ENCODE data around the gene FAXC.
A peak's percentile ranks its signal among the peaks of the same experiment; 100 is the strongest.

FAXC gene

GRCh38 chr6:99252421-99252820 is 97.1 kb downstream of the FAXC start:
- Mint-ChIP-seq H3K36me3 (ENCODE audit: low read depth) (no peaks in the 10 kb centered on the region), H3K27ac (no peak overlapping the region), H3K27me3 (ENCODE audit: low read depth, poor library complexity) (peaks cover 8% of the 10 kb centered on the region), H3K9me3 (no peaks in the 10 kb centered on the region), H3K4me1 (no peaks in the 10 kb centered on the region), H3K4me3 (no peak overlapping the region)
- TF ChIP-seq, protein P1, sequence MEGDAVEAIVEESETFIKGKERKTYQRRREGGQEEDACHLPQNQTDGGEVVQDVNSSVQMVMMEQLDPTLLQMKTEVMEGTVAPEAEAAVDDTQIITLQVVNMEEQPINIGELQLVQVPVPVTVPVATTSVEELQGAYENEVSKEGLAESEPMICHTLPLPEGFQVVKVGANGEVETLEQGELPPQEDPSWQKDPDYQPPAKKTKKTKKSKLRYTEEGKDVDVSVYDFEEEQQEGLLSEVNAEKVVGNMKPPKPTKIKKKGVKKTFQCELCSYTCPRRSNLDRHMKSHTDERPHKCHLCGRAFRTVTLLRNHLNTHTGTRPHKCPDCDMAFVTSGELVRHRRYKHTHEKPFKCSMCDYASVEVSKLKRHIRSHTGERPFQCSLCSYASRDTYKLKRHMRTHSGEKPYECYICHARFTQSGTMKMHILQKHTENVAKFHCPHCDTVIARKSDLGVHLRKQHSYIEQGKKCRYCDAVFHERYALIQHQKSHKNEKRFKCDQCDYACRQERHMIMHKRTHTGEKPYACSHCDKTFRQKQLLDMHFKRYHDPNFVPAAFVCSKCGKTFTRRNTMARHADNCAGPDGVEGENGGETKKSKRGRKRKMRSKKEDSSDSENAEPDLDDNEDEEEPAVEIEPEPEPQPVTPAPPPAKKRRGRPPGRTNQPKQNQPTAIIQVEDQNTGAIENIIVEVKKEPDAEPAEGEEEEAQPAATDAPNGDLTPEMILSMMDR (IDR thresholded peaks at IDR 0.05): no peak
- no peak for DNase-seq

DNA sequence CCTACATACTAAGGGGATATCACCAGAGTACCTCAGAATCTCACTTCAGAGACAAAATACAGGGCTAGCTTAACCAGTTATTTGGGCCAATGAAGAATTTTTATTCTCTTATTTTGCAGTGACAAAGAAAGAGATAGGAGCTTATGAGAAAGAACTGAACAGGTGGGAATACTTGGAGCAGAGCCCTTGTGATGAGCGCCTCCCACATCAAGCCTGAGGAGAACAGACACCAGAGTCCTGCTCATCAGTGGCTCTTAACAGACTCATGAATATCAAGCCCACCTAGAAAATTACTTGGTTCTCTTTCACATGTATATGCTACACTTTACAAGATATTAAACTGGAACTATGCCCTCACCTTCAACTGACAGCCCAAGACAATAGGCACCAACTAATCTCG is 99.0 kb downstream of the FAXC start:
- TF ChIP-seq, protein P1 (IDR thresholded peaks at IDR 0.05): no peak
- no peaks in the 10 kb centered on the region for H3K9me3 Mint-ChIP-seq
- DNase-seq: no peak
- H3K27ac Mint-ChIP-seq: no peak overlapping the region
- H3K4me1 Mint-ChIP-seq: no peaks in the 10 kb centered on the region
- peaks cover 8% of the 10 kb centered on the region for H3K27me3 Mint-ChIP-seq (ENCODE audit: low read depth, poor library complexity)
- H3K36me3 Mint-ChIP-seq (ENCODE audit: low read depth): no peaks in the 10 kb centered on the region
- H3K4me3 Mint-ChIP-seq: no peak overlapping the region

DNA sequence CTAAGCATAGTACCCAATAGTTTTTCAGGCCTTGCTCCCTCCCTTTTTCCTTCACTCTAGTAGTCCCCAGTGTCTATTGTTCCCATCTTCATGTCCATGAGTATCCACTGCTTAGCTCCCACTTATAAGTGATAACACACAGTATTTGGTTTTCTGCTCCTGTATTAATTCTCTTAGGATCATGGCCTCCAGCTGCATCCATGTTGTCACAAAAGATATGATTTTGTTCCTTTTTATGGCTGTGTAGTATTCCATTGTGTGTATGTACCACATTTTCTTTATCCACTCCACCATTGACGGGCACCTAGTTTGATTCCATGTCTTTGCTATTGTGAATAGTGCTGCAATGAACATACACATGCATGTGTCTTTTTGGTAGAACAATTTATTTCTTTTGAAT is 102.9 kb downstream of the FAXC start:
- Mint-ChIP-seq H3K4me3 (no peak overlapping the region), H3K27me3 (ENCODE audit: low read depth, poor library complexity) (peaks cover 8% of the 10 kb centered on the region), H3K27ac (no peak overlapping the region), H3K9me3 (no peaks in the 10 kb centered on the region), H3K36me3 (ENCODE audit: low read depth) (no peaks in the 10 kb centered on the region), H3K4me1 (peaks cover 9% of the 10 kb centered on the region)
- no peak for DNase-seq
- TF ChIP-seq, protein P1 (IDR thresholded peaks at IDR 0.05): no peak

DNA sequence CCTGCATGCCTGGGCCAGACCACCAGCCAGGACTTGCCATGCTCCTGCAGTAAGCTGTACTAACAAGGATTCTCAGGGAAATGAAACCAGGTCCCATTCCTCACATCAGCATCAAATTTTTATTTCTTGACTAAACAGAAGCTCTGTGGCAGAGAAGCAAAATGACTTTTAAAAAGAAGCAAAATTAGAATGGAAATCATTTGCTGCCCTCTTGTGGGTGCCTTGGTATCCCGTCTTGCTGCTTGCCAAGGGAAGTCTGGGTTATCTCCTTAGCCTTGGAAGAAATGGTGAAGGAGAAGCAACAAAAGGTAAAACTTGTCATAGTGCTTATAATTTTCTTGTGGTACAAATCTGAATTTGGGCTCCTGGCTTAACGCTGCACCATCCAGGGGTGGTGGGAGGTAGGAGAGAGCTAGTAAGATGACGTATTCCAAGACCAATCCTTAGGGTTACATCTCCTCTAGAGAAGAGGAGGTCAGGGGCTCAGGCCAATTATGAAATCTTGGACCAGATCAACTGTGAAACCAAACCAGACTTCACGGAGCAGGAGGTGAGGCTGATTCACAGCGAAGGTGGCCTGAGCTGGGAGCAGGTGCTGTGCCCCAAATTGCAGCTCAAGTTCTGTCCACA is 107.5 kb downstream of the FAXC start:
- H3K36me3 Mint-ChIP-seq (ENCODE audit: low read depth): no peaks in the 10 kb centered on the region
- DNase-seq: peak; percentile 23
- H3K4me1 Mint-ChIP-seq: peaks cover 9% of the 10 kb centered on the region

GRCh38 chr6:99236010-99236409 is 113.5 kb downstream of the FAXC start:
- peaks cover 12% of the 10 kb centered on the region for H3K27me3 Mint-ChIP-seq (ENCODE audit: low read depth, poor library complexity)
- no peak for DNase-seq

More for the DNA sequence above, 107.5 kb downstream of the FAXC start:
- no peak overlapping the region for H3K4me3 Mint-ChIP-seq
- H3K27ac Mint-ChIP-seq: no peak overlapping the region
- TF ChIP-seq, protein P1 (IDR thresholded peaks at IDR 0.05): peak; percentile 52
- no peaks in the 10 kb centered on the region for H3K27me3 Mint-ChIP-seq (ENCODE audit: low read depth, poor library complexity)
- no peaks in the 10 kb centered on the region for H3K9me3 Mint-ChIP-seq

More at GRCh38 chr6:99236010-99236409, 113.5 kb downstream of the FAXC start:
- Mint-ChIP-seq H3K27ac (no peak overlapping the region), H3K4me3 (no peak overlapping the region), H3K36me3 (ENCODE audit: low read depth) (no peaks in the 10 kb centered on the region), H3K4me1 (peaks cover 9% of the 10 kb centered on the region), H3K9me3 (no peaks in the 10 kb centered on the region)
- TF ChIP-seq, protein P1 (IDR thresholded peaks at IDR 0.05): no peak
